Liver (tissue), 3 donors: Measurements from ENCODE around the gene EXOG.

ENCODE experiments used
- CTCF ChIP-seq: fragments of 150-350 bp; IDR thresholded peaks from 2 replicates; pipeline ENCODE4 v1.5.1; 2017; ENCODE audit warnings: improper control_type of control experiment, low read depth, low read length; ENCODE audit not compliant: missing input control
- FOXA1 ChIP-seq: IDR thresholded peaks from 2 replicates; pipeline ENCODE4 v1.6.1; 2016; ENCODE audit warnings: antibody characterized with exemption
- HNF4A ChIP-seq, 2 donors: conservative IDR thresholded peaks; 2 replicates each; pipeline ENCODE4 v1.6.1; 2016; ENCODE audit warnings: antibody characterized with exemption in 2 of 2, mild to moderate bottlenecking in 2 of 2
- JUND ChIP-seq, 2 donors: IDR thresholded peaks; 2 replicates each; pipeline ENCODE4 v1.6.1; 2016; ENCODE audit warnings: antibody characterized with exemption in 2 of 2
- NR2F2 ChIP-seq: IDR thresholded peaks from 2 replicates; pipeline ENCODE4 v1.6.1; 2016; ENCODE audit warnings: antibody characterized with exemption
- REST ChIP-seq: IDR thresholded peaks from 2 replicates; pipeline ENCODE4 v1.6.1; 2016; ENCODE audit warnings: antibody characterized with exemption, mild to moderate bottlenecking
- SP1 ChIP-seq: IDR thresholded peaks from 2 replicates; pipeline ENCODE4 v1.6.1; 2018; ENCODE audit warnings: antibody characterized with exemption, mild to moderate bottlenecking
- TF ChIP-seq, protein P1 (sequence below): IDR thresholded peaks from 2 replicates; pipeline ENCODE4 v1.6.1; 2016; ENCODE audit warnings: antibody characterized with exemption
- TF ChIP-seq, protein P2 (sequence below): IDR thresholded peaks from 2 replicates; pipeline ENCODE4 v1.6.1; 2016; ENCODE audit warnings: antibody characterized with exemption
- donor health status: healthy.
- donor health status: healthy.

GRCh38 chr3:38526792-38527191, 30.7 kb downstream of the EXOG start:
- no peak for TF ChIP-seq REST
- TF ChIP-seq JUND (IDR thresholded peaks at IDR 0.05), result no peak
- no peak for TF ChIP-seq CTCF
- TF ChIP-seq NR2F2, result no peak
- no peak for TF ChIP-seq SP1
- TF ChIP-seq, protein P1, sequence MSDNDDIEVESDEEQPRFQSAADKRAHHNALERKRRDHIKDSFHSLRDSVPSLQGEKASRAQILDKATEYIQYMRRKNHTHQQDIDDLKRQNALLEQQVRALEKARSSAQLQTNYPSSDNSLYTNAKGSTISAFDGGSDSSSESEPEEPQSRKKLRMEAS, result no peak
- no peak for TF ChIP-seq HNF4A (conservative IDR thresholded peaks at IDR 0.05)
- TF ChIP-seq FOXA1, result no peak
- TF ChIP-seq, protein P2, sequence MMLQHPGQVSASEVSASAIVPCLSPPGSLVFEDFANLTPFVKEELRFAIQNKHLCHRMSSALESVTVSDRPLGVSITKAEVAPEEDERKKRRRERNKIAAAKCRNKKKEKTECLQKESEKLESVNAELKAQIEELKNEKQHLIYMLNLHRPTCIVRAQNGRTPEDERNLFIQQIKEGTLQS, result no peak
